Measurements from ENCODE around the gene NHSL1. TPM values are rescaled to one million over a fixed set of nuclear protein-coding genes. Genes with fewer than 3 reads are reported as not detected.

NHSL1 gene
- total and polyA plus RNA-seq, 11 donors: 13.9 to 103 (median 46.1) TPM

DNA sequence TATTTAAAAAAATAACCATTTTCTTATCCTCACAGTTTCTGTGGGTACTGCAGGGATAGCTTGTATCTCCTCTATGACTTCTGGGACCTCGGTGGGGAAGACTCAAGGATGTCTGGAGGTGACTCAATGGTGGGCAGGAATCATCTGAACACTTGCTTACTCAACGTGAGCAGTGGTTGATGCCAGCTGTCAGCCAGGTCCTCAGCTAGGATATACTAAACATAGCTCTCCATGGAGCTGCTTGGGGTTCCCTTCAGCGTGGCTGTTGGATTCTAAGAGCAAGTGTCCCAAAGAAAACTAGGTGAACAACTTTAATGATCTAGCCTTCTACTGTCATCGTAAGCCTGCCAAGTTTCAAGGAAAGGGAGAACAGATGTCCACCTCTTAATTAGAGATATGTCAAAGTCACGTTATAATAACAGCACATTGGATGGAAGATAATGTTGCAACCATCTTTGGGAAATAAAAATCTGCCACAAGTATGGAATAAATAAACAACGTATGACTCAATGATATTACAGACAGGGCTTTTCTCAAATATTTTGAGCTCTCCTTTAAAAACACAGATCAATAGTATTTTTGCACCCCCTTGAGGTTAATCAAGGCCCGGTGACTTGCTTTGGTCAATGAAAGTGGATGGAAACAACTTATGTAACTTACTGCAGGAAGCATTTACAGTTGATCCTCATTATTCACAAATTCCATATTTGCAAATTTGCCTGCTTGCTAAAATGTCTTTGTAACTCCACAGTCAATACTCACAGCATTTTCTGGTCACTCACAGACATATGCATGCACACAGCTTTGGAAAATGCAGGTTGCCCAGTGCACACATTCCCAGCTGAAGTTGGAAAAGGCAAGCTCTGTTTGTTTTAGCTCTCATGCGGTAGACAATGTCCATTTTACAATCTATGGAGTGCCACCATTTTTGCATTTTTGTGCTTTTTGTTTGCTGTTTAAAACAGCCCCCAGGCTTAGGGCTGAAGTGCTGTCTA lies 101.9 kb downstream of the NHSL1 start:
- peaks cover 0 to 30% (median 11%) of the 10 kb centered on the region in 12 donors for H3K4me1 ChIP-seq
- no peak overlapping the region for H3K4me3 ChIP-seq
- intact Hi-C loops (cut with DNase I): loop anchor here in 1 of 10 donors (10.0 kb wide), 1 partner anchor 103 kb away; no protein-coding TSS in a partner anchor
- no peaks in the 10 kb centered on the region for H3K36me3 ChIP-seq
- WGBS, 4 donors: 55 to 67% (median 62%) methylated on average over 8 of the region's 8 CpGs
- peak in 2 of 5 donors; percentile 42 to 45 for DNase-seq
- TF ChIP-seq, protein P1, sequence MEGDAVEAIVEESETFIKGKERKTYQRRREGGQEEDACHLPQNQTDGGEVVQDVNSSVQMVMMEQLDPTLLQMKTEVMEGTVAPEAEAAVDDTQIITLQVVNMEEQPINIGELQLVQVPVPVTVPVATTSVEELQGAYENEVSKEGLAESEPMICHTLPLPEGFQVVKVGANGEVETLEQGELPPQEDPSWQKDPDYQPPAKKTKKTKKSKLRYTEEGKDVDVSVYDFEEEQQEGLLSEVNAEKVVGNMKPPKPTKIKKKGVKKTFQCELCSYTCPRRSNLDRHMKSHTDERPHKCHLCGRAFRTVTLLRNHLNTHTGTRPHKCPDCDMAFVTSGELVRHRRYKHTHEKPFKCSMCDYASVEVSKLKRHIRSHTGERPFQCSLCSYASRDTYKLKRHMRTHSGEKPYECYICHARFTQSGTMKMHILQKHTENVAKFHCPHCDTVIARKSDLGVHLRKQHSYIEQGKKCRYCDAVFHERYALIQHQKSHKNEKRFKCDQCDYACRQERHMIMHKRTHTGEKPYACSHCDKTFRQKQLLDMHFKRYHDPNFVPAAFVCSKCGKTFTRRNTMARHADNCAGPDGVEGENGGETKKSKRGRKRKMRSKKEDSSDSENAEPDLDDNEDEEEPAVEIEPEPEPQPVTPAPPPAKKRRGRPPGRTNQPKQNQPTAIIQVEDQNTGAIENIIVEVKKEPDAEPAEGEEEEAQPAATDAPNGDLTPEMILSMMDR (IDR thresholded peaks at IDR 0.05): no peak
- no peak for TF ChIP-seq POLR2A (IDR thresholded peaks at IDR 0.05)
- peak in 3 of 4 donors; percentile 35 to 77 (median 55) for ATAC-seq
- no peaks in the 10 kb centered on the region for H3K27me3 ChIP-seq
- H3K27ac ChIP-seq: no peak overlapping the region
- no peaks in the 10 kb centered on the region for H3K9me3 ChIP-seq

DNA sequence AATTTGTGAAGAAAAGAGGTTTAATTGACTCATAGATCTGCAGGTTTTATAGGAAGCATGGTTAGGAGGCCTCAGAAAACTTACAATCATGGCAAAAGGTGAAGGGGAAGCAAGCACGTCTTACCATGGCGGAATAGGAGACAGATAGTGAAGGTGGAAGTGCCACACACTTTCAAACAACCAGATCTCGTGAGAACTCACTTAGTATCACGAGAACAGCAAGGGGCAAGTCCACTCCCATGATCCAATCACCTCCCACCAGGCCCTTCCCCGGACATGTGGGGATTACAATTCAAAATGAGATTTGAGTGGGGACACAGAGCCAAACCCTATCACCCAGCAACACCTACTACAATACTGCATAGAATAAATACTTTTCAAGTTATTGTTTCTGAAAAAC lies 102.6 kb downstream of the NHSL1 start:
- Histone ChIP-seq H3K9me3 (no peaks in the 10 kb centered on the region), H3K36me3 (no peaks in the 10 kb centered on the region), H3K4me3 (no peak overlapping the region), H3K27me3 (no peaks in the 10 kb centered on the region), H3K4me1 (peaks cover 0 to 30% (median 11%) of the 10 kb centered on the region in 12 donors), H3K27ac (no peak overlapping the region)
- DNase-seq (no peak), ATAC-seq (no peak)
- WGBS, 4 donors: 87 to 90% (median 88%) methylated on average over 5 of the region's 5 CpGs
- intact Hi-C loops (cut with DNase I): loop anchor here in 1 of 10 donors (10.0 kb wide), 1 partner anchor 102 kb away; no protein-coding TSS in a partner anchor
- TF ChIP-seq, protein P1 (IDR thresholded peaks at IDR 0.05): no peak
- TF ChIP-seq POLR2A (IDR thresholded peaks at IDR 0.05): no peak

DNA sequence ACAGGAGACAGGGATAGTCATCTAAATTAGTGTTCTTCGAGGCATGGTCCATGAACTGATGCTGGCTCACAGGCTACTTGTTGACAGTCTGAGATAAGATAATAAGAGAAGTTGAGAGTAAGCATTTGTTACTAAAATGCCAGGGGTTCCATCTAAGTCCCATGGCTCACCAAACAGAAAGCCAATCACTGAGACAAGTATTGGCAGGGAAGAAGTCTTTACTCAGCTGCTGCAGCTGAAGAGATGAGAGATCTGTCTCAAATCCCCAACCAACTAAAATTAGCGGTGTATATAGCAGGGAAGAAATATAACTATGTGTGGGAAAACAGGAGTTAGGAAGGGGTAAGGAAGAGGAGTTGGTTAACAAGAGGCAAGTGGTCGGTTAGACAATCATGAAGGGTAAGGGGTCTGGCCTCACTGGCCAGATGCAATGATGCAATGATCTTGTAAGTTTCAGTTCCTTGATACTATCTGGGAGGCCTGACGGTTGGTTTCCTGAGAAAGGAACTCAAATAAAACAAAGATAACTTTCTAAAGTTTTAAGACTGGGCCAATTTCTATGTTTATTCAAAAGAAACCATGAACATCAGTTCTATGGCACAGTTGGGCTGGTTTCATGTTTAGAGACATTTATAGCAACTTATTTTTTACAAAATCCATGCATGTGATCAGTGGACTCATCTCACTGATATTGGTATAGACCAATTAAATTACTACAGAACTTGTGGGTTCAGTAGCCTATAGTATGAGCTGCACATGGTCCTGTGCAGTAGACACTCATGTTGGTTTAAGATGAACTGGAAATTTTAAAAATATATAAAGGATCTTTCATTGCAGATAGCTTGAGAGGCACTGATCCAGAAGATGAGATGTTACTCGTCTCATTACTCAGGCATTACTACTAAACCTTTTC lies 105.2 kb downstream of the NHSL1 start:
- WGBS, 4 donors: 37 to 45% (median 41%) methylated on average over 5 of the region's 5 CpGs
- DNase-seq (no peak), ATAC-seq (peak; percentile 91 to 93 (median 92))
- Histone ChIP-seq H3K36me3 (no peaks in the 10 kb centered on the region), H3K4me1 (peaks cover 0 to 21% (median 8%) of the 10 kb centered on the region in 12 donors), H3K27ac (peak overlapping the region in 3 of 12 donors; percentile 2 to 24 (median 4)), H3K27me3 (no peaks in the 10 kb centered on the region), H3K9me3 (no peaks in the 10 kb centered on the region), H3K4me3 (no peak overlapping the region)
- TF ChIP-seq, protein P1 (IDR thresholded peaks at IDR 0.05): no peak
- TF ChIP-seq POLR2A (IDR thresholded peaks at IDR 0.05): no peak
- intact Hi-C loops (cut with DNase I): loop anchor here in 1 of 10 donors (10.0 kb wide), 1 partner anchor 99 kb away; no protein-coding TSS in a partner anchor
